IPS-NIHi11 (cell line): ENCODE results near the gene DHRS13.
A peak's percentile ranks its signal among the peaks of the same experiment; 100 is the strongest.
"Not testable (repeated sequence)": the region's sequence is repeated elsewhere in the genome, so short reads cannot be mapped to it uniquely, and the experiment has no call there.

Source experiments
- DNase-seq: peaks from one replicate; pipeline ENCODE4 v3.0.0; 2012; ENCODE audit warnings: mixed read lengths, low spot score

Gene DHRS13

DNA sequence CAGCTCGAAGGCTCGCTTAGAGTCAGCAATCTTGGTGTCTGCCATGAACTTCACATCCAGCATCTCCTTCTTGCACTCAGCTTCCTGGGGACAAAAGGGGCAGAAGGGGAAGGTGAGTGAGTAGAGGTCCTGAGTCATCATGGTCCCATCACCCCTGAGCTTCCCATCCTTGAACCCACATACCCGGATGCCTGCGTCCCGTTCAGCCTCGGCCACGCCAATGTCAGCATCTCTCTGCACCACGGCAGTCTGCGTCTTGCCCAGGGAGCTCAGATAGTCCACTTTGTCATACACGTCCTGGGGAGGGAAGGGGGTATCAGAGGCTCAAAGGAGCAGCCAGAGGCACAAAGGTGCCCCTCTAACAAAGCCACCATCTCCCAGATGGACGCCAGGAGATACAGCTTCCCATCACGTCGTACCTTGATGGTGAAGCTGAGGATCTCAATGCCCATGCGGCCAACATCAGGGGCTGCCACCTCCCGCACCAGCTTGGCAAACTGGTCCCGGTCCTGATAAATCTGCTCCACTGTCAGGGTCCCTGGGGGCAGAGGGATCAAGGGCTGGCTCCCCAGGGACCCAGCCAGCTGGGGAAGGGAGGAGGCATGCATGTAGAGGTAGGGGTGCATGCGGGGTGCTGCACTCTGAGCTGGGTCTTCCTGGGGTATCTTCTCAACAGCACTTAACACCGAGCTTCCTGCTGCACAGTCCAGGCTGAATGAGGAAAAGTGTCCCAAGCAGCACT lies 20.6 kb downstream of the DHRS13 start:
- no peak for DNase-seq

DNA sequence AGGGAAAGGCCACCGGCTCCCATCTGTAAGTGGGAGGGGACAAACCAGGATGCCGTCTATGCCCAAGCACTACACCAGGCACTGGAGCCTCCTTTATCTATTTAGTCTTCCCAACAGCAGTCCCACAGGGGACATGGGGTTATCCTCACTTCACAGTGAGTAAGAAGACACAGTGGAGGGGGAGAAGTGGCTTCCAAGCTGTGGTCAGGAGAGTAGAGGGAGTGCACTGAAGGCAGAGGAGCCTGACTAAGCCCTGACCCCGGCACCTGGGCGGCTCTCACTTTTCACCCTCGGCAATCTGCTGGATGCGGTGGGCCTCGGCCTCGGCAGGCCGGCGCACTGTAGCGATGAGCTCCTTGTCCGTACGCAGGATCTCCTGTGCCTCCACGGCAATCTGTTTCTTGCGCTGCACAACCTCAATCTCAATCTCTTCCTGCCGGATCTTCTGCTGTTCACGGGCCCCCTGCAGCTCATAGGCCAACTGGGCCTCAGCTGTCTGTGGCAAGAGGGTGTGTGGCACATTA lies 21.3 kb downstream of the DHRS13 start:
- no peak for DNase-seq

GRCh38 chr17:28880572-28880945 lies 22.3 kb downstream of the DHRS13 start:
- no peak for DNase-seq

DNA sequence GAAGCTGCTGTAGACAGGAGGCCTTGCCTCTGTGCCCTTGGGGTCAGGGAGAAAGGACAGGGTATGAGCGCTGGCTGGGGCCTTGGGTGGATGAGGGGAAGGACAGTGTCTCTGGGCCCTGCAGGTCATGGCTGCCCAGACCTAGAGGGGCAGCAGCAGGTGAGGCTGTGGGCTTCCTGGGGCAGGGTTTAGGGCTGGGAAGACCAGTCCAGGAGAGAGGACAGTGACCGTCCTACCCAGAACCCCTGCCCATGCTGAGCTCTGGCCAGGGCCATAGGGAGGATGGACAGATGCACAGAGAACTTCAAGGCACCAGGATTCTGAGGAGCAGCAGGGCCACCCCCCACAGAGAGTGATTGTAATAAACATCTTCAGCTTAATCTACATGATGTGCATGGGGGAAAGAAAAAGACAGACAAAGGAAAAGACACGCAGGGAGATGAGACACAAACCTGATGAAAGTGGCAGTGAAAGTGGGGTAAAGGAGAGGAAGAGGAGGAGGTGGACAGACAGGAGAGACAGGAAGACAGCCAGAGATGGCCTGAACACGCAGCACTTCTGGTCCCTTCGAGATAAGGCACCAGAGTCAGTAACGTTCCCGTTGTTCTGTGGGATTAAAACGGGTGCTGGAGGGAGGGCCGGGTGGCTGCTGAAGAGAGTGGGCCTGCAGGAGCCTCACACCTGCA lies 22.9 kb downstream of the DHRS13 start:
- DNase-seq: no peak

DNA sequence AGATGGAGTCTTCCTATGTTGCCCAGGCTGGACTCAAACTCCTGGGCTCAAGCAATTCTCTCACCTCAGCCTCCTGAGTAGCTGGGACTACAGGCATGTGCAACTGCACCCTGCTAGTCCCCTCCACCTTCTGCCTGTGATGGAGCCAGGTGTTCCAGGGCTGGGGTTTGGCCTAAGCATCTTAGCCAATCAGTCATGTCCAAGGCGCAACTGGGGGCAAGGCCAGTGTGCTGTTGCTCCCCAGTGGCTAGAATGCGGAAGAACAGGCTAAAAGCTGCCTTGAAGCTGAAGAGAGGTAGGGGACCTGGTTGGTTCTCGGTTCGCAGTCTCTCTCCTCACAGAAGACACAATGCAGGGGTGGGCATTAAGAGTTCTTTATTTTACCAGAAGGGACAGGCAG lies 23.9 kb downstream of the DHRS13 start:
- peak; percentile 93 for DNase-seq

DNA sequence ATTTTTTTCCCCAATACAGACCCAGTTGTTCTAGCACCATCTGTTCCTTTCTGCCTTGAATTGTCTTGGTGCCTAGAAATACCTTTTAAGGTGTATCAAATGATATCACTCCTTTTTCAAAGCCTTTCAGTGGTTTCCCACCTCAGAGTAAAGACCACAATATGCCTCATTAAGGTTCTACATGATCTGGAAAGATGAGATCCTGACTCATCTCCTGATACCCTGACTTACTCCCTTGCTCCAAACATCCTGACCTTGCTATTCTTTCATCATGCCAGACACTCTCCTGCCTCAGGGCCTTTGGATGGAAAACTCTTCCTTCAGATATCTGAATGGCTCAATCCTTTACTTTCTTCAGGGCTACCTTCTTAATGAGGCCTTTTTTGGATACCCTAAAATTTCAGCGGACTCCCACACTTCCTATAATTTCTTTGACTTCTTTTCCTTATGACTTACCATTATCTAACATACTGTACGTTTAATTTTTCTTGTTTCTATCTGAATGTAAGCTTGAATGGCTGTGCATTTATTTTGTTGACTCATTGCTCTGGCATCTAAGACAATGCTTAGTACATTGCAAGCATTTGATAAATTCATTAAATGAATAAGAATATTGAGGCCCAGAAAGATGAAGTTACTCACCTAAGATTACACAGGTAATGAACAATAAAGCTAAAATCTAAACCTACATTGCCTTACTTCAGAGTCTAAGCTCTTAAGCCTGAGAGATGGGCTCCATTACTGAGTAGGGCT lies 24.5 kb downstream of the DHRS13 start:
- DNase-seq: no peak

DNA sequence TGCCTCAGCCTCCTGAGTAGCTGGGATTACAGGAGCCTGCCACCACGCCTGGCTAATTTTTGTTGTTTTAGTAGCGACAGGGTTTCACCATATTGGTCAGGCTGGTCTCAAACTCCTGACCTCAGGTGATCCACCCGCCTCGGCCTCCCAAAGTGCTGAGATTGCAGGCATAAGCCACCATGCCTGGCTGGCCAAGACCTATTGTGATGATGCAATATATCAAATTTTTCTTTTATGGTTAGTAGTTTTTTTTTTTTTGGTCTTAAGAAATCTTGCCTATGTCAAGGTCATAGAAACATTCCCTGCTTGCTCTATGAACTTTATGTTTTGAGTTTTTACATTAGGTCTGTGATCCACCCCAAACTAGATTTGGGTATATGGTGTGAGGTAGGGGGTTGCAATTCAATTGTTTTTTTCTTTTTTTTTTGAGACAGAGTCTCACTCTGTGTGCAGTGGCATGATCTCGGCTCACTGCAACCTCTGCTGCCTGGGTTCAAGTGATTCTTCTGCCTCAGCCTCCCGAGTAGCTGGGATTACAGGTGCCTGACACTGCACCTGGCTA lies 25.6 kb downstream of the DHRS13 start:
- DNase-seq: not testable (repeated sequence)

- no peak for DNase-seq
Observed at GRCh38 chr17:28875848-28876550, 26.9 kb downstream of the DHRS13 start.

GRCh38 chr17:28874750-28875149 lies 28.1 kb downstream of the DHRS13 start:
- no peak for DNase-seq

- no peak for DNase-seq
Observed at GRCh38 chr17:28873839-28874238, 29.0 kb downstream of the DHRS13 start.

DNA sequence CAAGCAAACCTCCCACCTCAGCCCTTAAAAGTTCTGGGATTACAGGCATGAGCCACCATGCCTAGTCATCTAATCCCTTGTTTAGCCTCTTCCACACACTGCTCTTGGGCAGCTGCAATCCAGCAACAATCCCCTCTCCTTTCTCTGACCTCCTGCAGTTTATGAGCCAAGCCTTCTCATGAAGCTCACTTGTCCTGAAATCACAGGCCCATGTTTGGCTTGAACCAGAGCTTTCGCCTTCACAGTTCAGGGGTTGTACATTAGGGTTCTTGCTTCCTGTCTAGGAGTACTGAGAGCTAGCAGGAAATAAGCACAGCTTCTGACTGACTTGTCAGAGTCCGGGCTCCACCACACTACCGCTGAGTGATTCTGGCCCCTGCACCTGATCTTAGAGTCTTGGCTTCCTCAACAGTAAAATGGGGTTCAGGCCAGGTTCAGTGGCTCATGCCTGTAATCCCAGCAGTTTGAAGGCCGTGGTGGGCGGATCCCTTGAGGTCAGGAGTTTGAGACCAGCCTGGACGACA lies 31.8 kb downstream of the DHRS13 start:
- no peak for DNase-seq

GRCh38 chr17:28867276-28867675 lies 35.6 kb downstream of the DHRS13 start:
- no peak for DNase-seq

DNA sequence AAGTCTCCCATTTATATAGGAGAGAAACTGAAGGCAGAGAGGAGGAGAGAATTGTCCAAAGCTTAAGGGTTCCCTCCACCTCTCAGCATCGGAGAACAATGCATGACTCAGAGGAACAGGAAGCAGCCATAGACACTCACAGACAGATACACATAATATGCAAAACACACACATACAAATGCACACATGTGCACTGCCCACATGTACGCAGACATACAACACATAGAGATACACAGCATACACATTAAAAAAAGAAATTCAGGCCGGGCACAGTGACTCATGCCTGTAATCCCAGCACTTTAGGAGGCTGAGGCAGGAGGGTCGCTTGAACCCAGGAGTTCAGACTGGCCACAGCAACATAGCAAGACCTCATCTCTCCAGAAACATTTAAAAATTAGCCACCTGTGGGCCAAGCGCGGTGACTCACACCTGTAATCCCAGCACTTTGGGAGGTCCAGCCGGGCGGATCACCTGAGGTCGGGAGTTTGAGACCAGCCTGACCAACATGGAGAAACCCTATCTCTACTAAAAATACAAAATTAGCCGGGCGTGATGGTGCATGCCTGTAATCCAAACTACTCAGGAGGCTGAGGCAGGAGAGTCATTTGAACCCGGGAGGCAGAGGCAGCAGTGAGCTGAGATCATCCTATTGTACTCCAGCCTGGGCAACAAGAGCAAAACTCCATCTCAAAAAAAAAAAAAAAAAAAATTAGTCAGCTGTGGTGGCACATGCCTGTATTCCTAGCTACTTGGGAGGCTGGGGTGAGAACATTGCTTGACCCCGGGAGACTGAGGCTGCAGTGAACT lies 36.7 kb downstream of the DHRS13 start:
- no peak for DNase-seq

GRCh38 chr17:28864991-28865849 lies 37.7 kb downstream of the DHRS13 start:
- no peak for DNase-seq

GRCh38 chr17:28863953-28864352 lies 38.9 kb downstream of the DHRS13 start:
- DNase-seq: no peak

DNA sequence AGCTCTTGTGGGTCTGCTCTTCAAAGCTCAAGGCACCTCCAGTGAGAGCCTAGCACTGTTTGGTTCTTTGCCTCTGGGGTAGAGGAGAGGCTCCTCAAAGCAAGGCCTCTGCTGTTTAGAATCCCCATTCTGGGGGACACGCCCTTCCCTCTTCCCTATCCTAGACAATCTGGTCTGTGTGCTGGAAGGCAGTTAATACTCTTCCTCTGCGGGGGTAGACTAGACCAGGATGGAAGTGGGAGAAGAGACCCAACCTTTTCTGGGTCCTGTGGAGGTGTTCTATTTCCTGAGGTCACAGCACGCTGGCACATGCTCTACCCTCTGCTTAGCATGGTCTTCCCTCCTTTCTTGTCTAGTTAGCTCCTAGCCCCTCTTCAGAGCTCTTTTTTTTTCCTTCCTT lies 40.3 kb downstream of the DHRS13 start:
- DNase-seq: no peak

GRCh38 chr17:28861393-28862203 lies 41.3 kb downstream of the DHRS13 start:
- peak; percentile 51 for DNase-seq

- no peak for DNase-seq
Observed at GRCh38 chr17:28860363-28860808, 42.5 kb downstream of the DHRS13 start.
